Measurements from ENCODE around the gene LSM10.

LSM10 gene

DNA sequence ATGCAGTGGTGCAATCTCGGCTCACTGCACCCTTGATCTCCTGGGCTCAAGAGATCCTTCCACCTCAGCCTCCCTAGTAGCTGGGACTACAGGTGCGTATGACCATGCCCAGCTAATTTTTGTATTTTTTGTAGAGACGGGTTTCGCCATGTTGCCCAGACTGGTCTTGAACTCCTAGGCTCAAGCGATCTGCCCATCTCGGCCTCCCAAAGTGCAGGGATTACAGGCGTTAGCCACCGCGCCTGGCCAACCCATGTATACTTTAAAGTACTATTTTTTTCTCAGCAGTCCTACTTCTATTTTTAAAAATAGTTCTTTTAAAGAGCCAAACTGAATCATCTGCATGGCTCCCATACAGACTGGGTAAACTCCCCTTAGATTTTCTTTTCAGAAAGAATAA is 15.5 kb downstream of the LSM10 start:
- no peak for DNase-seq

DNA sequence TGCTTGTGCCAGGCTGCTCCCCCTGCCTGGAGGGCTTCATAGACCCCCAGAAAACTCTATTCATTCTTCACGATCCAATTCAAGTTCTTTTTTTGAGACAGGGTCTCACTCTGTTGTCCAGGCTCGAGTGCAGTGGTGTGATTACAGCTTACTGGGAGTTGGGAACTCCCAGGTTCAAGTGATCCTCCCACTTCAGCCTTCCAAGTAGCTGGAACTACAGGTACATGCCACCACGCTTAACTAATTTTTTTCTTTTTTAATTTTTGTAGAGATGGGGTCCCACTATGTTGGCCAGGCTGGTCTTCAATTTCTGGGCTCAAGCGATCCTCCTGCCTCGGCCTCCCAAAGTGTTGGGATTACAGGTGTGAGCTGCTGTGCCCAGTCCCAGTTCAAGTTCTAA is 16.3 kb downstream of the LSM10 start:
- DNase-seq = no peak

DNA sequence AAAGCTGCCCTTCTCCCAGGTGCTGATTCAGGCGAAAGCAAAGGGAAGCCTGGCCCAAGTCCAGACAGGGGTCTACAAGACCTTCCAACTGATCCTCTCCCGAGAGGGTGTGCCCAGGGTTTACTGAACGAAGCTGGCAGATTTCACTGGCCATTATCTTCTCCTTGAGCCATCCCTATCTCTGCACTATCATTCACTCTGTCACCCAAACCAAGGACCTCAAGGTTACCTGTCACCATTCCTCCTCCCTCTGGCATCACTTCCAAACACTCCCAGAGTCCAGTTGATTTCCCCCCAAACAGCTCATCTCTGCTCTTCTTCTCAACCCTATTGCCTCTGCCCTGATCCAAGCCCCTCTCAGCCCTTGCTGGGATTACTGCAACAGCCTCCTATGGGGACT is 16.9 kb downstream of the LSM10 start:
- no peak for DNase-seq

DNA sequence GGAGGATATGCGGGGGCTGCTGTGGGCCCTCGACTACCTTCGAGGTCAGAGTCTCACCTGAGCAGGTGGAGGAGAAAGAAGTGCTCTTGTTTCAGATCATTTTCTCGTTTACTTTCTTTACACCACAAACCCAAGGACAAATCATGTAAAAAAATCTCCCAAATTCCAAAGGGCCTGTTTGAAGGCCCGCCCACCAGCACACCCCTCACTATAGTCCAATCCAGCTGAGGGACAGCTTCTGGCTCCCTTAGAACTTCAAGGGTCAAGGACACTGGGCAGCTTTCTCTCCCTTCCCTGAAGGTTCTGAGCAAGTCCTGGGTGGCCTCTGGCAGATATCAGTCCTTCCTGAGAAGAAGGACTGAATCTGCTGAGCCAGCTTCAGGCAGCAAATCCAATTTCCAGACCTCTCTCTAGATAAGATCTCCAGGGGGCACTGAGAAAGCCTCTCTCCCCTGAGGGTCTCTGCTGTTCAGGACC is 17.5 kb downstream of the LSM10 start:
- no peak for DNase-seq

GRCh38 chr1:36377791-36378492 is 19.8 kb downstream of the LSM10 start:
- no peak for DNase-seq

DNA sequence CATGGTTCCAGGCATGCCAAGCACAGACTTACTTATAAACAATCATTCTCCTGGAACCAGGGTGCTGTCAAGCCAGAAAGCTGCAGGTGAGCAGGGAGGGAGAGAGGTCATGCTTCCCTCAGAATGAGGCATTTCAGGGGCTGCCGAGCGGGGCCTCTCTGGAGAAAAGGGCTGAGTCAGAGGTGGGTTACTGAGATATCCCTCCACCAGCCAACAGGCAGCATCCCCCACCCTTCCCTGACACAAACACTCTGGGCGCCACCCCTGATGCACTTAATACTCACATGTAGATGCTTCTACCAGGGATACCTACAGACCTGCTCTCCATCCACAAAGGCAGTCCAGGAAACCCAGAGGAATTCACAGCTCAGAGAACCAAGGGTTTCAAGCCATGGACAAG is 25.1 kb downstream of the LSM10 start:
- no peak for DNase-seq

DNA sequence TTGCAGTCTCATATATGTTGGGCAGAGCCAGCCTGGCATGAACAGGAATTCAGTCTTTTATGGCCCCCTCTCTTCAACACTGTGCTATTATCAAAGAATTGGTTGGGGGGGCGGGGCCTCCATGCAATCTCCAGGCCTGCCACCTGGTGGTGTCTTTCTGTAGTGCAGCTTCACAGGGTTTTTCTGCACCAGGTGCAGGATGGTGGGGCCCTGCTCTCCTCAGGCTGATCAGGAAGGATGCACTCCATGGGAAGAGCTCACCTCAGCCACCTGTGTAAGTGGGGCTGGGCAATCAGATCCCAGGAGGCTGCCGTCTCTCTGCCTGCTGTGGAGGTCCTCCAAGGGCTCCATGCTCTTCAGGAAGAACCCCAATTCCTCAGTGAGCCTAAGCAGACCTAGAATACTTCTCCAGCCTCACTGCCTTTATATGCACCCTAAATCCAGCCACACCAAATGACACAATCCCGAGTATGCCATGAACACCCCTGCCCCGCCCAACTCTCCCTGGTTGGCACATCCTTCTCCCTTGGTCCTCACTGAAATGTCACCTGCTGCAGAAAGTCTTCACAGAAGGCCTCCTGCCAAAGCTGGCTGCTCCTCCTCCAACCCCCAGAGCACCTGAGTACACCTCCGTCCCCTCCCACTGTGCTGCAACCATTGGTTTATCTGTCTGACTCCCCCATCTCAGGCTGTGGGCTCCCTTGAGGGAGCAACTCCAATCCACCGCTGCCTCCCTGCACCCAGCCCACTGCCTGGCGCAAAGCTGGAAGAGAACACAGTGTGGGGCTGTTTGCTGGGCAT is 28.4 kb downstream of the LSM10 start:
- peak; percentile 81 for DNase-seq

GRCh38 chr1:36367798-36368197 is 29.9 kb downstream of the LSM10 start:
- DNase-seq = no peak

DNA sequence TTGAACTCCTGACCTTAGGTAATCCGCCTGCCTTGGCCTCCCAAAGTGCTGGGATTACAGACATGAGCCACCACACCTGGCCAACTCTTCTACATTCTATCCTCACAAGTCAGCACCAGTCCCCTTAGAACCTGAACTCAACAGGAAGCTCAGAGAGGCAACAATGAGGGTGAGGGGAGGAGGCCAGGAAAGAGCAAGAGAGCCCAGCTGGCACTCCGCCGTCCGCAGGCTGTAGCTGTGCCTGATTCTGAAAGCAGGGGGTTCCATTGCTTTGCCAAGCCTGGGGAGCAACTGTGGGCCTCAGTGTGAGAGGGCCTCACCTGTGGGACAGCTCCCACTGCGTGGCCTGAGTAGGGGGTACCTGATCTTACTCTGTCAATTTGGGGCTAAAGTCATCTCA is 30.6 kb downstream of the LSM10 start:
- no peak for DNase-seq

DNA sequence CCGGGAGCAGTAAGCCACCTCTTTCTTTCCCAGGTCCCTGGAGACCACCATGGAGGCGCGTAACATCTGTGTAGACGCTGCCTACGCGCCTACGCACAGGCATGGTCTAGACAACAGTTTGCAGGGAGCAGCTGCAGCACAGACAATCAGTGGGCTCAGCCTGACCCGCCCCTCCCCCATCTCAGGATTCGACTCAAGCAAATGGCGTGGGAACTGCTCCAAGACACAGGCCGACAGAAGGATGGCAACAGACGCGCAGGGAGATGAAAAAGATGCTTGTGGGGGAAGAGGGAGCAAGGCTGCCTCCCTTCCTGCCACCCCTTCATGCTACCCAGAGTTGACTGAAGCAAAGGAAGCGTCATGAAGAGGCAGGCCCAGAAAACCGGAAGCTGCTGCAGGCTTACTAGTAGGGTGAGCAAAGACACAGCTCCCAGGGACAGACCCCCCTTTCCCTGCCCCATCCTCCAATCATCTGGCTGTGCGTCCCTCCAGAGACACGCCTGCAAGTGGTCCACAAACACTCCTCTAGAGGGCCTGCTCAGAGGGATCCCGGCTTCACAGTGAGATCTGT is 31.5 kb downstream of the LSM10 start:
- DNase-seq = peak; percentile 77

DNA sequence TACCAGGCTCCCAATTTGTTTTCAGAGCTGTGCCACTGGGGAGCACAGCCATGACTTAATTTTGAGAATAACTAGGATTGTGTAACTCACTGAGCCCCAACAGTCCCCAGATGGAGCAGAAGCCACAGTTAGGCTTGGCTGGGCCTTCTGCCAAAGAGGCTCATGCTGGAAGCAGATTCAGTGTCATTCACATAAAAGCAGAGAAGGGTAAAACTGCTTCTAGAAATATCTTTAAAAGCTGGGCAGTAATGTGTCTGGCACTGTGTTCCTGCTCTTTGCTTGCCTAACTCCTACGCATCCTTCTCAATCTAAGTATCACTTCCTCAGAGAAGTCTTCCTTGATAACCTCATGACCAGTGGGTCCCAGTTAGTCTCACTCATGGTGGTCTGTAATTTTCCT is 32.3 kb downstream of the LSM10 start:
- DNase-seq = no peak

DNA sequence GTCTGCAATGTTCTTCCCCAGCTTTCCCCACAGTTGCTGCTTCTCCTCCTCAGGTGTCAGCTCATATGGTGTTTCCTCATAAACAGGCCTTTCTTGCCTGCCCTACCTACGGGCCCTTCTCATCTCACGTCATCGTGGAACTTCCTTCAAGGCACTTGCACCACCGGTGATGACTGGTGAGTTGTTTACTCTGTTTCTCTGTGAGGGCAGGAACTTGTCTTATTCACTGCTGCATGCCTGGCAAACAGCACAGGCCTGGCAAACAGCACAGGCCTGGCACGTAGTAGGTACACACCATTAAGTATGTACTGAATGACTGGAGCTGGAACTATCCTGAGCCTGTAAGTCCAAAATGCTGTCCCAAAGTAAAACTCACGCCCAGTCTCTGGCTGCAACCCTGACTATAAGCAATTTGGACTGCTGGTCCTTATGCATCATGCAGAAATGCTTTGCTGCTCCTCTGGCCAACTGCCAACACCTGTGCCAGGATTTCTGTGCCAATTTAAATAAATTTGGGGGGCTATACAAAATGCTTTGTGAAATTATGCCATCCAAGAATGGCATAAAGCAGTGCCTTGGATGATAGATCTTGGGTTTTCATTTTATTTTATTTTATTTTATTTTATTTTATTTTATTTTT is 37.7 kb downstream of the LSM10 start:
- no peak for DNase-seq

DNA sequence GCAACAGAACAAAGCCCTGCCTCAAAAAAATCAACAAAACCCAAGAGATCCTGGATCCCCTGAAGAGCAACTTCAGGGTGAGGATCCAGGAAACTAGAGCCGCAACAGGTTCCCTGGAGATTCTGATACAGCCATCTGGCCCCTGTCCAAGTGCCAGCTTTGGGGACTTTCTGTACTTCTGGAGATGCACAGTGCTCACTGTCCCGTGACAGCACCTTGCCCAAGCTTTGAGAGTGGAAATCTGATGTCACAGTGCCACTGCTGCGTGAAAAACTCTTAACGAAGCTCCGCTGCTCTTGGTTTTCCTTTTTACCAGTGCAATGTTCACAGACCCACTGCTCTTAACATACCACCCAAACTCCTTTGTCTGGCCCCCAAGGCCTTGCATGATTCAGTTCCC is 38.3 kb downstream of the LSM10 start:
- no peak for DNase-seq

- DNase-seq = no peak
Measured at GRCh38 chr1:36358514-36359084, 39.1 kb downstream of the LSM10 start.

DNA sequence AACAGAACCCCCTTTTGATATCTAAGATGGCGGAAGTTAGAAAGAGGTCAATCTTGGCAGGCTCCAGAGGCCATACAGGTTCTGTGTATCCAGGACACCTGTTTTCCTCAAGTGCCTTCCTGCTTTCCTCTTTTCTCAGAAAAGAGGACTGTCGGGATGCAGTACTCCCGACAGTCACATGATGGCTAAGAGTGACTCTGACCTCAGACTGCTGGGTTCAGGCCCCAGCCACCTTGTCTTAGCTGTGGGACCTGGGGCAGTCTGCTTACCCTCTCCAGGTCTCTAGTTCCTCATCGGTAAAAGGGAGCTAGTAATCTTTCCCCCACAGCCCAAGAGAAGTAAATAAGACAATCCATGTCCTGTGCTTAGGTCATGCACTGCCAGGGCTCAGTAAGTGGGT is 41.9 kb downstream of the LSM10 start:
- no peak for DNase-seq

- no peak for DNase-seq
Measured at GRCh38 chr1:36354486-36354885, 43.2 kb downstream of the LSM10 start.

DNA sequence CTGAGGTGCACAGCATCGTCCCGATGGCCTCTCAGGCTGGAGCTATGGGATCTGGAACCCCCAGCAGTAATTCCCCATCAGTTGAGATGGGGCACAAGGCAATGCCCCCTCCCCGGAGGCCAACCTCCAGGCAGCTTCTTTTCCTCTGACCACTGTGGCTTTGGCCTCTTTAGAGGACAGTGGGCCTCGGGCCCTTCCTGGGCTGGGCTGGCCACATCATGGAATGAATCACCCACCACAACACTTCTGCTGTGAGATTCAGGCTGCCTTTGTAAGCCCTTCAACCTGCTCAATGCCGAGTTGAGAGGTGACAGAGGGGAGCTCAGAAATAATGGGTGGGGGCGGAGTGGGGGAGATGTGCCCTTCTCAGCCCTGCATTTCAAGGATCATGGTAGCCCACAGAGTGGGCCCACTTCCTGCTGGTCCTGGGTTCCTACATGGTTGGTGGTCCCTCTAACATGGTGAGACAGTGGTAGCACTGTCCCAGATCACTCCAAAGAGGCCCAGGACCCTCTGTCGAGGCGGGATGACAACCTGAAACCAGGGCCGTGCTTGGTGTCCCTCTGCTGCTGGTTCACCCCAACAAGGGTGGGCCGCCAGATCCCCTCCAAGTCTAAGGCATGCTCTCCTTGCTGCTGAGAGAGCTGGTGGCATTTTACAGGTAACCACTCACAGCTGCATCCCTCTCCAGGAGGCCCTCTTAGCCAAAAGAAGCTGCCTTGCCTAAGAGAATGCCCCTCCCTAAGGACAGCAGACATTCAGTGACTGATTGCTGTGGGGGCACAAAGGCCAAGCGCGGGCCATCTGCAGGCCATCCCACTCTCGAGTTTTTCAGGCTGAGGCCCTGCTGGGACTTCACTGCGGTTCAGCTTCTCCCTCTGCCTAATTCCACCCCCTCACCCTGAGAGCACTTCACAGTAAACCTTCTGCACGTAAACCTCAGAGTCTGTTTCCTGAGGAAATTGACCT is 44.5 kb downstream of the LSM10 start:
- no peak for DNase-seq

DNA sequence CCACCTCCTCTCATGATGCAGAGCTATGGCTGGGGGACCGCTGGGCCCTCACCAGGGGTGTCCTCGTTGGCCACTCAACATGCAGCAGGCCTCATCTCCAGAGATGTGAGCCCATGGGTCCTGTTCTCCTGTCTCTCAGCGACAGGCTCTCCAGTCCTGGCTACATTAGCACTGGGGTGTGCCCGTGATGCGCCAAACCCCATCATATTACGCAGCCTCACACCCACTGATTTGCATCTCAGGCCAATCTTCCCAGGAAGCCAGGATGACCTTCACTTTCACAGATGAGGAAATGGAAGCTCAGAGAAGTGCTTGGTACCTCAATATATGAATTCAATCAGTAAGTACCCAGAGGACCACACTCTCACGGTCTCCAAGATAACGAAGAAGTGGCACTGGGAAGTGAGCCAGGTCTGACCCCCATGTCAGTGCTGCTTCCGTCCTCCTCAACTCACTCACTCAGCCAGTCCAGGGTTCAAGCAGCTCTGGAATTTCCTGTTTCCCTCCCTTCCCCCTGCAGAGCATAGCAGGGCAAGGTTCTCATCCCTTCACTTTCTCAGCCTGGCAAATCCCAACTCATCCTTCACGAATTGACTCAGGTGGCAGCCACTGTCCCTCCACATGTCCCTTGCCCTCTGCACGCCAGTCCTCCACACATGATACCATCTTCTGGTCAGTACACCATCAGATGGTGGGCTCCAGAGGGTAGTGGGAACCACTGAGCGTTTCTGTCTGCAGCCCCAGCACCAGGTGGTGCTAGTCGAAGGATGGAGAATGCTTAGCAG is 45.4 kb downstream of the LSM10 start:
- no peak for DNase-seq

- peak; percentile 60 for DNase-seq
Measured at GRCh38 chr1:36351227-36351977, 46.3 kb downstream of the LSM10 start.

- DNase-seq = no peak
Measured at GRCh38 chr1:36350659-36351226, 47.0 kb downstream of the LSM10 start.

Measured in left hindlimb (tissue), 1 donor.